Choroid plexus epithelial cell (primary cell): ENCODE measurements around the gene OR8G5.

Source experiments
- DNase-seq: peaks from one replicate; pipeline ENCODE4 v3.0.0-alpha.2; 2010; ENCODE audit warnings: low read depth
- H3K4me3 ChIP-seq: 2 replicates; pipeline ENCODE4 v1.5.1; 2011; ENCODE audit warnings: low read depth, mild to moderate bottlenecking, control low read depth, low read length, moderate library complexity
- CTCF ChIP-seq: conservative IDR thresholded peaks from 2 replicates; pipeline ENCODE4 v1.5.1; 2011; ENCODE audit warnings: low read depth, mild to moderate bottlenecking, control low read depth, inconsistent platforms, low read length, moderate library complexity

Gene OR8G5

DNA sequence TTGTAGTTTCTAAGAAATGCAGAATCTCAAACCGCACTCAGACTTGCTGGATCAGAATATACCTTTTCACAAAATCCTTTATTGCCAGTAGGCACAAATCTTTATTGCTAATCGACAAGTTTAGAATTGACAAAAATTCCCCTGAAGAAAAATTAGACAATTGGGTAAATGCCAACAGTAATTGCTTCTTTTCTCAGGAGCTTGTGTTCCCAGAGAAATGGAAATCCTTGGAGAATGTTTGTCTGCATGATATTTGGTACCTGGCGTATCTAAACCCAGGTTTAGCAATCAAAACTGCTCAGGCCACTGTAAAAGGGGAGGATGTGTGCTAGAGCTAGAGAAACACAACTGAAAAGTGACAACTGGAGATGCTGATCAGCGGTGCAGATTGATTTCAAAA, at the start of gene OR8G5:
TSS of gene OR8G5 (plus strand) at position 301 of the 400 bp plus-strand sequence. CDS start 8,556 bp downstream, outside the sequence.
- no peak for TF ChIP-seq CTCF
- no peak for DNase-seq
- no peak within 1 kb of the TSS for H3K4me3 ChIP-seq

GRCh38 chr11:124207102-124207792, 48.9 kb upstream of the OR8G5 start:
- DNase-seq: no peak
- no peak for TF ChIP-seq CTCF
- no peak overlapping the region for H3K4me3 ChIP-seq

DNA sequence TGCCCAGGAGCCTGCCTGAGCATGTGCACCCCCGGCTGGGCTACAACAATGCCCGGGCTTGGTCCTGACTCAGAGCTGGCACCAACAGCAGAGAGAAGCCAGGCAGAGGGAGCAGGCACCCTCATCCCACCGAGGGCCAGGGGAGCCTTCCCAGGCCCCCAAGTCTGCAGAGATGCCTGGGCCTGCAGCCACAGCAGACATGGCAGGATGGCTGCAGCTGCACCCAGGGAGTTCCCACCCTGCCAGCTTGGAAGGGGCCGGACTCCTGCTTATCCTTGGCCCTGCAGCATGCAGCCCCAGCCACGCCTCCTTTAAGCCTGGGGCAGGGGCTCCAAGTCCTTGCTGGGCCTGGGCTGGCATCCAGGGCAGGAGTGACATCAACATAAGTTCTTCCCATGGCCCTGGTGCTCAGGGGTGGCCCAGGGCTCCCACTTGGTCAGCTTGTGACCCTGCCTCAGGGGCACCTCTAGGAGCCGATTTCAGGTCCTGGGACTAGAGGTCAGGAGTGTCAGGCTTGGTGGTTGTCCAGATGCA, 46.3 kb upstream of the OR8G5 start:
- no peak overlapping the region for H3K4me3 ChIP-seq
- TF ChIP-seq CTCF: no peak
- no peak for DNase-seq

- DNase-seq: no peak
- no peak for TF ChIP-seq CTCF
Measured at GRCh38 chr11:124210421-124210820, 45.8 kb upstream of the OR8G5 start.

DNA sequence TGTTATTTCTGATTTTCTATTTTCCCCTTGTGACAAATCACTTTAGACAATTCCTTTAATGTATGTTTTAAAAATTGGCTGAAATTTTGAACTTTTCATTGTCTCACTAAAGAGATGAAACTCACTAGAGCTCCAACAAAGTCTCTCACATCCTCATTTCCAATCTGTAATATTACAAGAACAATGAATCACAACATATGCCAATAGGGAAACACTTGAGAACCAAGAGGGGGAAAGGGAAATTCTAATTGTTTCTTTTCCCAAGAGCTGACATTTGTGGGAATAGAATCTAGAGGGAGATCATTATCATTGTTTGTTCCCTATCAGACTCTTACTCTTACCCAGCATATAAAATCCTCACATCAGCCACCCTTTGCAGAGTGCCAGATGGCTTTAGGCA, 44.9 kb upstream of the OR8G5 start:
- no peak for DNase-seq
- H3K4me3 ChIP-seq: no peak overlapping the region
- TF ChIP-seq CTCF: no peak

More at GRCh38 chr11:124210421-124210820, 45.8 kb upstream of the OR8G5 start:
- H3K4me3 ChIP-seq: no peak overlapping the region

- H3K4me3 ChIP-seq: no peak overlapping the region
- TF ChIP-seq CTCF: no peak
- no peak for DNase-seq
Measured at GRCh38 chr11:124214027-124214426, 42.1 kb upstream of the OR8G5 start.

- DNase-seq: no peak
- no peak for TF ChIP-seq CTCF
- no peak overlapping the region for H3K4me3 ChIP-seq
Measured at GRCh38 chr11:124219126-124219525, 37.0 kb upstream of the OR8G5 start.
